ENCODE results near the gene HOXA5.

- no peak for TF ChIP-seq CTCF (IDR thresholded peaks at IDR 0.05; ENCODE audit: insufficient read depth, low read length)
- no peak for TF ChIP-seq REST (IDR thresholded peaks at IDR 0.05; ENCODE audit: insufficient replicate concordance, low read depth)
- no peak for TF ChIP-seq GABPA (IDR thresholded peaks at IDR 0.05; ENCODE audit: low read depth)
- TF ChIP-seq POLR2AphosphoS5 (IDR thresholded peaks at IDR 0.05; ENCODE audit: low read depth): no peak
These were observed 35.8 kb downstream of the HOXA5 start for GRCh38 chr7:27107391-27108381.

Data from HL-60 (cell line).